Stimulated activated naive CD8-positive, alpha-beta T cell treated with anti-CD3 and anti-CD28 coated beads, Interleukin-15, amount 100 ng/mL, for 72 hours (primary cell): ENCODE measurements around the gene ANKRD40CL.
"Not testable (repeated sequence)": the region's sequence is repeated elsewhere in the genome, so short reads cannot be mapped to it uniquely, and the experiment has no call there.

ENCODE experiments used
- ATAC-seq: fragments of 150-1000 bp; cut with Tn5 transposase; 2 replicates; pipeline ENCODE4 v1.10.0; 2021; ENCODE audit warnings: mild to moderate bottlenecking, moderate library complexity
- DNase-seq, 2 donors: peaks; one replicate each; pipeline ENCODE4 v3.0.0; 2021 to 2022
- H3K27ac Mint-ChIP-seq, 2 donors: one replicate each; pipeline ENCODE4 v1.8.0; 2022; ENCODE audit warnings: mild to moderate bottlenecking in 2 of 2, mixed read lengths in 2 of 2, moderate library complexity in 2 of 2
- H3K27me3 Mint-ChIP-seq: one replicate; pipeline ENCODE4 v1.8.0; 2022; ENCODE audit warnings: mixed read lengths
- H3K4me1 Mint-ChIP-seq: one replicate; pipeline ENCODE4 v1.8.0; 2022; ENCODE audit warnings: mild to moderate bottlenecking, mixed read lengths
- H3K4me3 Mint-ChIP-seq, 2 donors: one replicate each; pipeline ENCODE4 v1.8.0; 2022; ENCODE audit warnings: mild to moderate bottlenecking in 2 of 2, mixed read lengths in 2 of 2, moderate library complexity in 1 of 2
- H3K9me3 Mint-ChIP-seq, 2 donors: one replicate each; pipeline ENCODE4 v1.8.0; 2022; ENCODE audit warnings: mixed read lengths in 2 of 2

The ANKRD40CL gene, protein sequence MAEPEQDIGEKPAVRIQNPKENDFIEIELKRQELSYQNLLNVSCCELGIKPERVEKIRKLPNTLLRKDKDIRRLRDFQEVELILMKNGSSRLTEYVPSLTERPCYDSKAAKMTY

DNA sequence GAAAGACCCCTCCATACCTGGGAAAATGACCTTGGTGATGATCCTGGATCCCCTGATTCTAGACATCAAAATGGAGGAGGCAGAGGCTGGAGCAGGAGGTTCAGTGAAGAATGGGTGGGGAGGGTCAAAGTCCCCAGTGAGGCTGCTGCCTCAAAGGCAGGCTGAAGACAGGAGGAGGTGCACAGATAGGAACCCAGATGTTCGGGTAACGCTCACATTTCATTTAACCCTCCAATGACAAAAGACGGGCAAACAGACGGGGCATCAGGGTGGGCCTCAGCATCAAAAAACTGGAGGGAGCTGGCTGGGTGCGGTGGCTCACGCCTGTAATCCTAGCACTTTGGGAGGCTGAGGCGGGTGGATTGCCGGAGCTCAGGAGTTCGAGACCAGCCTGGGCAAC is at the start of gene ANKRD40CL:
ANKRD40CL (minus strand) TSS at position 73 of the 400 bp plus-strand sequence. CDS start 605 bp downstream, outside the sequence.
- no peaks in the 10 kb centered on the region for H3K9me3 Mint-ChIP-seq
- peak within 1 kb of the TSS in 1 of 2 donors; percentile 87 for H3K27ac Mint-ChIP-seq

DNA sequence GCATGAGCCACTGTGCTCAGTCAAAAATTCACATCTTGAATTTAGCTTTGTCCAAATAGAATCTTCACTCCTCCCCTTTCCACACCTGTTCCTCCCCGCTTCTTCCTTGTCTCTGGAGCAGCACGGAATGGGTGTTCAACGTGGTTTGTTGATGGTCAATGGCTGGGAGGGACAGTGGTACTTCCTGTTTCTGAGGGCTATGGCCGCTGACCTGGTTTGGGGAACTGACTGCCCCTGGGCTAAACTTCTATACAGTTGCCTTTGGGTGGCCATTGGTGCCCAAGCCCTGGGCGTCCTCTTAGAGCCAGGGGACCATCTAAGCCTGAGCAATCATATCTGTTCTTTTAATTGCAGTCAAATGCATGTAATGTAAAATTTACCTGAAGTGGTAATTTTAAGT is 49.0 kb upstream of the ANKRD40CL start:
- DNase-seq, result no peak

More for the DNA sequence above, at the start of gene ANKRD40CL:
- H3K27me3 Mint-ChIP-seq, result peaks cover 18% of the 10 kb centered on the region
- no peak for ATAC-seq
- H3K4me1 Mint-ChIP-seq, result peaks cover 24% of the 10 kb centered on the region
- H3K4me3 Mint-ChIP-seq, result no peak within 1 kb of the TSS
- peak in 1 of 2 donors; percentile 3 for DNase-seq

DNA sequence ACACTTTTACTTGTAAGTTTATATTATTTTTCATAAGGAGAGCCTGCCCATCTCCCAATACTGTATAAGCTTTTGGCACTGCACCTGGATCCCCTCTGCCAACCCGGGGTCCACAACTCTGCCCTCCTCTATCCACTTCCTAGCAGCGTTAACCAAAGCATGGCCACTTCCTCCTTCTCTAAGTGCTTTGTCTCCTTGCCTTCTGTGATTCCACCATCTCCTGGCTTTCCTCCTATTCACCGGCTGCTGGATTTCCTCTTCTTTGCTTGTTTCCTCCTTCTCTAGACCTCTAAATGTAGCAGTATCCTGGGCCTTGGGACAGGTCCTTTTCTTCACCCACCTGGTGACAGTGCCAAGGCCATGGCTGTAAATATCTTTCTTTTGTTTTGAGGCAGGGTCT is 48.1 kb upstream of the ANKRD40CL start:
- DNase-seq, result no peak
- Mint-ChIP-seq H3K4me3 (no peak overlapping the region), H3K27me3 (peaks cover 8% of the 10 kb centered on the region), H3K4me1 (peaks cover 9% of the 10 kb centered on the region), H3K9me3 (no peaks in the 10 kb centered on the region), H3K27ac (no peak overlapping the region)
- no peak for ATAC-seq

More for the DNA sequence above, 49.0 kb upstream of the ANKRD40CL start:
- Mint-ChIP-seq H3K4me1 (peaks cover 9% of the 10 kb centered on the region), H3K9me3 (no peaks in the 10 kb centered on the region), H3K4me3 (no peak overlapping the region), H3K27ac (no peak overlapping the region), H3K27me3 (peaks cover 8% of the 10 kb centered on the region)
- ATAC-seq, result no peak

DNA sequence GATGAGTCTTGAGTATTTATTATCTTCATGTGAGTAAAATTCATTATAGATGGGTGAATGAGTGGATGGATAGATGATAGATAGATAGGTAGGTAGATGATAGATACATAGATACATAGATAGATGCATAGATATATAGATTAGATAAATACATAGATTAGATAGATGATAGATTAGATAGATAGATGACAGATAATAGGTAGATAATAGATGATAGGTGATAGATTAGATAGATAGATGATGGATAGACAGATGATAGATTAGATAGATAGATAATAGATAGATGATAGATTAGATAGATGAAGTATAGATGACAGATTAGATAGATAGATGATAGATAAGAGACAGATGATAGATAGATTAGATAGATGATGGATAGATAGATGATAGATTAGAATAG is 46.3 kb upstream of the ANKRD40CL start:
- Mint-ChIP-seq H3K27ac (peak overlapping the region in 1 of 2 donors; percentile 1), H3K4me1 (peaks cover under 1% of the 10 kb centered on the region), H3K27me3 (peaks cover 8% of the 10 kb centered on the region), H3K4me3 (no peak overlapping the region), H3K9me3 (no peaks in the 10 kb centered on the region)
- no peak for DNase-seq
- no peak for ATAC-seq

DNA sequence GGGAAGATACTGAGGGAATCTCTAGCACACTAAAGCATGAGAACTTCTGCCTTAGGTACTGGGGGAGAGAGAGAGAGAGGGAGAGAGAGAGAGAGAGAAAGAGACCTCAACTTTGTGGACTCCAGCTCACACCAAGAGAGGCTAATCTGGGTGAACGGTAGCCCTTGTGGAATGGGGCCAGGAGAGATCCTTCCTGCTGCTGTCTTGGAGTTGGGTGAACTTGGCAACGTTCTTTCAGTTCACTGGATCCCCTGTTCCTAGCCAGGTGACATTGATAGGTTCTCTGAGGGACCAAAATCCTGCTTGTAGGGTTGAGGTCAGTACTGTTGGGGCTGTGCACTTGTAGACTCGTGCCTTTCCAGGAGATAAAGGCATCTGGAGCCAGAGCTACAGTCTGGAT is 41.6 kb upstream of the ANKRD40CL start:
- H3K27ac Mint-ChIP-seq, result no peak overlapping the region
- no peaks in the 10 kb centered on the region for H3K9me3 Mint-ChIP-seq
- H3K4me1 Mint-ChIP-seq, result no peaks in the 10 kb centered on the region
- H3K27me3 Mint-ChIP-seq, result no peaks in the 10 kb centered on the region
- no peak overlapping the region for H3K4me3 Mint-ChIP-seq
- DNase-seq (no peak), ATAC-seq (no peak)

DNA sequence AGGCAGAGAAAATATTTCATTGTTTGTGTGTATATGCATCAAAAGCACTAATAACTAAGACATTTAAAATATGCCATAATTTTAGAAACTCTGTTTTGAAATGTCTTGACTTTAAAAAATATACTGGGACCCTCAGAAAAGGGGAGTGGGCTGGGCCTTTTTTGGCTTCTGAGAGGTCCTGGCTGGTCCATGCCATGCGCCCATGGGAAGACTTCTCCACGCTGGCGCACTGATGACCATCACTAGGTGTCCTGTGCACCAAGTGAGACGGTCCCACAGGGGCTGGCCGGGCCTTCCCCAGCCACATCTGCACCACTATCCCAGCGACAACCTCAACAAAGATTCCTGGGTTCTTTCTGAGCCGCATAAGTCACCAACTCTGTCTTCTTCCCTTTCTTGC is 41.1 kb upstream of the ANKRD40CL start:
- no peak overlapping the region for H3K27ac Mint-ChIP-seq
- H3K9me3 Mint-ChIP-seq, result no peaks in the 10 kb centered on the region
- no peaks in the 10 kb centered on the region for H3K4me1 Mint-ChIP-seq
- H3K4me3 Mint-ChIP-seq, result no peak overlapping the region
- ATAC-seq, result no peak
- DNase-seq, result no peak
- H3K27me3 Mint-ChIP-seq, result no peaks in the 10 kb centered on the region

DNA sequence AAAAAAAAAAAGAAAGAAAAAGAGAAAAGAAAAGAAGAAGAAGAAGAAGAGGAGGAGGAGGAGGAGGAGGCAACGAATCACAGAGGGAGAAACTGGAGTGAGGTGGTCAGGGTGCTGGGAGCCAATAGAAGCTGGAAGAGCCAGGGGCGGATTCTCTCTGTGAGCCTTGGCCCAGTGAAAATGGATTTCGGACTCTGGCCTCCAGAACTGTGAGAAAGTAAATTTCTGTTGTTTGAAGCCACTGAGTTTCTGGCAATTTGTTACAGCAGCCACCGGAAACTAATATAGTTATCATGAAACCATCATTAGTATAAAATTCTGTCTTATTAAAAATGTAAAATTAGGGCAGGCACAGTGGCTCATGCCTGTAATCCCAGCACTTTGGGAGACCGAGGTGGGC is 40.4 kb upstream of the ANKRD40CL start:
- Mint-ChIP-seq H3K4me3 (no peak overlapping the region), H3K4me1 (no peaks in the 10 kb centered on the region), H3K27ac (no peak overlapping the region), H3K27me3 (no peaks in the 10 kb centered on the region), H3K9me3 (no peaks in the 10 kb centered on the region)
- ATAC-seq (no peak), DNase-seq (no peak)

DNA sequence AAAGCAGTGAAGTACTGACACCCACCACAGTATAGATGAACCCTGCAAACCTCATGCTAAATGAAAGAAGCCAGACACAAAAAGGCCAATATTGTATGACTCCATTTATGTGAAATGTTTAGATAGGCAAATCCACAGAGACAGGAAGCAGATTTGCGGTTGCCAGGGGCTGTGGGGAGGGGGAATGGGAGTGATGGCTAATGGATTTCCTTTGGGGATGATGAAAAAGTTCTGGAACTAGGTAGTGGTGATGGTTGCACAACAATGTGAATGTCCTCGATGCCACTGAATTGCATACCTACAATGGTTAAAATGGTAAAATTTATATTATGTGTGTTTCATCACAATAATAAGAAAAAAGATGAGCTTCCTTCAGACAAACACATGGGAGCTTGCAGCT is 39.7 kb upstream of the ANKRD40CL start:
- H3K9me3 Mint-ChIP-seq, result no peaks in the 10 kb centered on the region
- H3K4me1 Mint-ChIP-seq, result no peaks in the 10 kb centered on the region
- no peak overlapping the region for H3K27ac Mint-ChIP-seq
- no peak overlapping the region for H3K4me3 Mint-ChIP-seq
- H3K27me3 Mint-ChIP-seq, result no peaks in the 10 kb centered on the region
- no peak for ATAC-seq
- no peak for DNase-seq

DNA sequence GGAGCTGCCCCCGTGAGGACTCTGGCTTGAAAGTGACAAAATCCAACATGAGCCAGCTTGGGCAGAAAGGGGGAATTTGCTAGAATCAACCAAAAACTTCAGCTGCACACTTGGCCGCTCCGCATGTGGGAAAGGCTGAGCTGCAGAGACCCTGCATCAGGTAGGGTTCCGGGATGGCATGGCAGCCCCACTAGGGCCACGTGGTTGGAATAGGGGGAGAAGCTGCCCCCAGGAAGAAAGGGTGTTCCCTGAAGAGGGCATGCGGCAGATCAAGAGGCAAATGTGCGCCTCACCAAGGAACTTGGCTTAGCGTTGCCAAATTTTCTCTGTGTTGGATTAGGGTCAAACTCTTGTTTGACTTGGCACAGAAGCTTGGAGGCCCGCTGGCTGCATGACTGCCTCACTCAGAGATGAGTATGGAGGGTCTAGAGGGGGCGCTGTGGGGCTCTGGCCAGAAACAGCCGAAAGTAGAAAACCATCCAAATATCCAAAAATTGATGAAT is 38.9 kb upstream of the ANKRD40CL start:
- no peaks in the 10 kb centered on the region for H3K9me3 Mint-ChIP-seq
- no peaks in the 10 kb centered on the region for H3K27me3 Mint-ChIP-seq
- no peaks in the 10 kb centered on the region for H3K4me1 Mint-ChIP-seq
- no peak overlapping the region for H3K27ac Mint-ChIP-seq
- ATAC-seq (no peak), DNase-seq (no peak)
- no peak overlapping the region for H3K4me3 Mint-ChIP-seq

DNA sequence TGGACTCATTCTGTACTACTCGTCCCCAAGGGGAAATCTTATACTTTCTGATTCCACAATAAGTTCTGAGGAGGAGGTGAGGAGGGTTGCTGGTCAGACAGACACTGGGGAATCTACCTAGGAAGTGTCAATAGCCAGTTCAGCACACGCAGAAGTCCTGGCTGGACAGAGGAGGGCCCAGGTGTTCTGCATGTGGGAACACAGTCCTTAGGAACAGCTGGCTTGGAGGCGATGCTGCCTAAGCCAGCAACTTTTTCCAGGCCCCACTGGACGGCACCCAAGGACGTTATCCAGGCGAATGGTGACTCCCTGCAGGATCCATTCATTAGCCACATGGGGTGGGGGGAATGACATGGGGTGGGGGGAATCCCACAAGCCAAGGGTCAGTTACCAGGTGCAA is 38.2 kb upstream of the ANKRD40CL start:
- Mint-ChIP-seq H3K27me3 (no peaks in the 10 kb centered on the region), H3K4me1 (no peaks in the 10 kb centered on the region), H3K4me3 (no peak overlapping the region), H3K27ac (no peak overlapping the region), H3K9me3 (no peaks in the 10 kb centered on the region)
- no peak for ATAC-seq
- no peak for DNase-seq

DNA sequence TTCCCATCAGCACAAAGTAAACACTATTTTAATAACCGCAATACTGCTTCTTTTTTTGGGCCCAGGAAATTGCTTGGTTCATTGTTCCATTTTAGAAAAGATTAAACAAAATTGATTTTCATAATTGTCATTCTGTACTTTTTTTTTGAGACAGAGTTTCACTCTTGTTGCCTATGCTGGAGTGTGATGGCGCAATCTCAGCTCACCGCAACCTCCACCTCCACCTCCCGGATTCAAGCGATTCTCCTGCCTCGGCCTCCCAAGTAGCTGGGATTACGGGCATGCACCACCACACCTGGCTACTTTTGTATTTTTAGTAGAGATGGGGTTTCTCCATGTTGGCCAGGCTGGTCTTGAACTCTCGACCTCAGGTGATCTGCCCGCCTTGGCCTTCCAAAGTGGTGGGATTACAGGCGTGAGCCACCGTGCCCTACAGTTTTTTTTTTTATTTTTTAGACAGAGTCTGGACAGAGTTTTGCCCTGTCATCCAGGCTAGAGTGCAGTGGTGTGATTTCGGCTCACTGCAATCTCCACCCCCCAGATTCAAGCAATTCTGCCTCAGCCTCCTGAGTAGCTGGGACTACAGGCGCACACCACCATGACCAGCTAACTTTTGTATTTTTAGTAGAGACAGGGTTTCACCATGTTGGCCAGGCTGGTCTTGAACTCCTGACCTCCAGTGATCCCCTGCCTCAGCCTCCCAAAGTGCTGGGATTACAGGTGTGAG is 37.6 kb upstream of the ANKRD40CL start:
- not testable (repeated sequence) for H3K9me3 Mint-ChIP-seq, H3K27me3 Mint-ChIP-seq, H3K4me3 Mint-ChIP-seq, DNase-seq, H3K27ac Mint-ChIP-seq, H3K4me1 Mint-ChIP-seq, ATAC-seq

DNA sequence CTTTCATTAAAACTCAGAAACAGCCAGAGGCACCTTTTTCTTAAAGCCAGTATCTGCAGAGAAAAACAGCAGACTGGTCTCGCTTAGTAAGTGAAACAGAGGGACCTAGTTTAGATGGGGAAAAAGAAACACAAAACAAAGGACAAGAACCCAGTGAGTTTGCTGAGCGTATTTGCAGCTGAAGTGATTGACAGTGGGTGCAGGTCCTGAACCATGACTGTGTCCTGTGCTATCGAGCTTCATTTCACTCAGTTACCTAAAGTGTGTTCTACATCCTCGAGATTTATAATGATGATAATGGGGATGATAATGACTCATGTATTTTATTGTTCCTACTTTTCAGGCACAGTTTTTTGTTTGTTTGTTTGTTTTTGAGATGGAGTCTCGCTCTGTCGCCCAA is 36.4 kb upstream of the ANKRD40CL start:
- H3K4me1 Mint-ChIP-seq, result no peaks in the 10 kb centered on the region
- no peak for DNase-seq

DNA sequence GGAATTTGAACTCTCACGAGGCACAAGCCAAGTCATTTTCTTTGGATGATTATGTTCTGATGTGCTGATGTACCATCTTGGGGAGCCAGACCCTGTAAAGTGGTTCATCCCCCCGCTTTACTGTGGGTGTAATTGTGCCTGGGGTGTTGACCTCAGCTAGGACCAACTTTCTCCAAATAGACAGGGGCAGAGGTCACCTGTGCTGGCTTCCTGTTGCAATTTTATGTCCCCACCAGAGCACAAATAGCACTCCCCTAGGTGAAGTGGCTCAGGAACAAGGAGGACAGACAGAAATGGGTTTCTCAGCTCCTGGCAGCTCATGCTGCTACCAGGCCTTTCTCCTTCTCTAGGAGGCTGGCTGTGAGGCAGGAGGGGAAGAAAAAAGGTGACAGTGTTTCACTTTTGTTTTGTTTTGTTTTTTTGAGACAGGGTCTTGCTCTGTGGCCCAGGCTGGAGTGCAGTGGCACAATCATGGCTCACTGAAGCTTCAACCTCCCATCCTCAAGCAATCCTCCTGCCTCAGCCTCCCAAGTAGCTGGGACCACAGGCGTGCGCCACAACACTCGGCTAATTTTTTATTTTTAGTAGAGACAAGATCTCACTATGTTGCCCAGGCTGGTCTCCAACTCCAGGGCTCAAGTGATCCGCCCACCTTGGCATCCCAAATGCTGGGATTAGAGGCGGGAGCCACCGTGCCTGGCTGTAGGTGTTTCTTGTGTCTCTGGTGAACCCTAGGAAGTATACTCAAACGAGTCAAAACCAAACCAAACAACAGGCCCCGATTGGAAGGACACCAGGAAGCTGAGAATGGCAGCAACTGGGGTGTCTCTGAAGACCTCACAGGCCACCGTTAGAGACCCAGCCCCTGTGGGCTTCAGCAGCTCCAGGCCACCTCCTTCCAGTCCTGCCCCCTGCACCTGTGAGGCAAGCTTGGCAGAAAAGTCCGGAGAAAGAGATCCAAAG is 35.6 kb upstream of the ANKRD40CL start:
- no peaks in the 10 kb centered on the region for H3K27me3 Mint-ChIP-seq
- ATAC-seq (no peak), DNase-seq (no peak)
- H3K27ac Mint-ChIP-seq, result no peak overlapping the region
- H3K4me1 Mint-ChIP-seq, result no peaks in the 10 kb centered on the region
- H3K4me3 Mint-ChIP-seq, result no peak overlapping the region
- H3K9me3 Mint-ChIP-seq, result no peaks in the 10 kb centered on the region

More for the DNA sequence above, 36.4 kb upstream of the ANKRD40CL start:
- ATAC-seq, result no peak
- no peaks in the 10 kb centered on the region for H3K27me3 Mint-ChIP-seq
- H3K4me3 Mint-ChIP-seq, result no peak overlapping the region
- no peak overlapping the region for H3K27ac Mint-ChIP-seq
- H3K9me3 Mint-ChIP-seq, result no peaks in the 10 kb centered on the region

DNA sequence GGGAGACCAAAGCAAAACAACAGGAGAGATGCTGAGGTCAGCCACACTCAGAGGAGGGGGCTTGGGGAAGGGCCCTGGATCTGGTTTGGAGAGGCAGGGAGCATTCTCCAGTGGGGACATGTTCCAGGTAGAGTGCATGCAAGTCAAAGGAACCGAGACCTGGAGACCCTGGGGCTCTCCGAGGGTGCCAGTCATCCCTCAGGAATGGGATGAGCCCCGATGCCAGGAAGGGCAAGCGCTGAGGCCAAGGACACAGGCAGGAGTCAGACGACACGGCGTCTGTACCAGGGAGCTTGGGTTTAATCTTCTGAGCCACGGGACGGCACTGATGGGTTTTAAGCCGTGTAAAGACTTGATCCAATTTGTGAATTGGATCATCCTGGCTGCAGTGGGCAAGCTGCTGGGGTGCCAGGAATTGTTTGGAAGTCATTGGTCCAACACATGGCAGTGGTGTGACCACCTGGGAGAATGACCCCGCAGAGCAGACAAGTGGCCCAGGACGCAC is 32.9 kb upstream of the ANKRD40CL start:
- no peaks in the 10 kb centered on the region for H3K9me3 Mint-ChIP-seq
- no peak for ATAC-seq
- no peaks in the 10 kb centered on the region for H3K4me1 Mint-ChIP-seq
- H3K27me3 Mint-ChIP-seq, result no peaks in the 10 kb centered on the region
- H3K27ac Mint-ChIP-seq, result no peak overlapping the region
- H3K4me3 Mint-ChIP-seq, result no peak overlapping the region
- DNase-seq, result no peak

DNA sequence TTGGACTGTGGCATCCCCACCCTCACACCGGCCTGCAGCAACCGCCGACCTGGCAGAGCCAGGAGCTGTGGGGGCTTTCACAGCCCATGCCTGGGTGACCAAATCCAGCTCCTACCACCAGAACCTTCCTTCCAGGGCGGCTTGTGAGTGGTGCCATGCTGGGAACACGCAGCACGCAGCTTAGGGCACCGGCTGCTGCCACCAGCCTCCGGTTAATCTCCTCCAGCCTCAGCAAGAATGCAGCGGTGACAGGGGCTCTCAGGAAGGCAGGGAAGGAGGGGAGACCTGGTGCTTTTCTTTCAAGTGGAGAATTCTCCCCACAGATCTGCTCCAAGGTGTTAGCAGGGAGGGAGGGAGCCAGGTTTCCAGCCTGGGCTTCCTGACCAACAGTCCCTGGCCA is 32.3 kb upstream of the ANKRD40CL start:
- Mint-ChIP-seq H3K27me3 (no peaks in the 10 kb centered on the region), H3K27ac (no peak overlapping the region), H3K4me1 (no peaks in the 10 kb centered on the region), H3K4me3 (no peak overlapping the region), H3K9me3 (no peaks in the 10 kb centered on the region)
- DNase-seq, result no peak
- ATAC-seq, result no peak
